ENCODE results near the gene ENGASE.
"Not testable (repeated sequence)": the region's sequence is repeated elsewhere in the genome, so short reads cannot be mapped to it uniquely, and the experiment has no call there.

The ENGASE gene

DNA sequence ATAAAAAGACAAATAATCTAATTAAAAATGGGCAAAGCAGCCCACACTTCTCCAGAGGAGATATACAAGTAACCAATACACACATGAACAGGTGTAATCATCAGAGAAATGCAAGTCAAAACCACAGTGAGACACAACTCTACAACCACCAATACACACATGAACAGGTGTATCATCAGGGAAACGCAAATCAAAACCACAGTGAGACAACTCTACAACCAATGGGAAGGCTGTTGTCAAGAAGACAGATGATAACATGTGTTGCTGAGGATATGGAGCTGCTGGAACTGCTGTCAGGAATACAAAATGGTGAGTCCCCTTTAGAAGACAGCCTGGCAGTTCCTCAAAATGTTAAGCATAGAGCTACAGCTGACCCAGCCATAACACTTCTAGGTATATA lies 22.5 kb upstream of the ENGASE start:
- no peak for DNase-seq (ENCODE audit: low read depth)

GRCh38 chr17:79053251-79053925 lies 21.2 kb upstream of the ENGASE start:
- DNase-seq (ENCODE audit: low read depth) = no peak

- no peak for DNase-seq (ENCODE audit: low read depth)
Measured at GRCh38 chr17:79054200-79054960, 20.2 kb upstream of the ENGASE start.

DNA sequence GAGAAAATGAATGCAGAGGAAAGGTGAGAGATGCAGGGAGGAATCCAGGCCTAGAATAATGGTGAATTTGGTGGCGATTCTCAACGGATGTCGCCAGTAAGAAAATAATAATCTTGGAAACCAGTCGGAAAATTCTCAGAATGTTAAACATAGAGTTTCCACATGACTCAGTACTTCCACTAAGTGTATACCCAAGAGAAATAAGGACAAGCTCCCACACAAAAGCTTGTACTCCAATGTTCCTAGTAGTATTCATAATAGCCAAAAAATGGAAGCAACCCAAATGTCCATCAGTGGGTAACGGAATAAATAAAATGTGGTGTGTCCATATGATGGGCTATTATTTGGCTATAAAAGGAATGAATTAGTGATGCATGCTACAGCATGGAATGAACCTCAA lies 19.4 kb upstream of the ENGASE start:
- DNase-seq (ENCODE audit: low read depth) = no peak

DNA sequence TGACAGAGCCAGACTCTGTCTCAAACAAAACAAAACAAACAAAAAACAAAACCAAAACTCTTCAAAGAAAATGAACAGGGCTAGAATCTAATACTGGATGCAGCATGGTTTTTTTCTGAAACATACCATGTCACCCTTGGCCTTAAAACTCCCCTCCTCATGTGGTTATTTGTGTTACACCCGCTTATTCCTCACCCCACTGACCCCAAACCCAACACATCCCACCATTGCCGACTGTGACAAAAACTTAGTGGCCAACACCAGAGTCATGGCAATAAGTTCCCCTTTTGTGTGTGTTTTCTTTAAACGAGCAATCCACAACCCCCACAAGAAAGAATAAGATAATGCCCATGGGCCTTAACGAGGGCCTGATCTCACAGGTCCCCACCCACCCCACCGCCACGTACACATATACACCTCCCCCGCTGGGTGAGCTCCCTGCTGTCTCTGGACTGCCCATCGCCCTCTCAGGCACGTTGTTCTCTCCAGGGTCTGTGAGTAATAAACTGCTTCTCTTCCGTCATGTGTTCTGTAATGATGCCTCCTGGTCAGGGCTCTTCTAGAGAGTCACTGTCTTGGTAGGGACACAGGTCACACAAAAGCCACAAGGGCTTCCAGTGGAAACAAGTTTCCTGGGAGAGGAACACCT lies 16.8 kb upstream of the ENGASE start:
- no peak for DNase-seq (ENCODE audit: low read depth)

DNA sequence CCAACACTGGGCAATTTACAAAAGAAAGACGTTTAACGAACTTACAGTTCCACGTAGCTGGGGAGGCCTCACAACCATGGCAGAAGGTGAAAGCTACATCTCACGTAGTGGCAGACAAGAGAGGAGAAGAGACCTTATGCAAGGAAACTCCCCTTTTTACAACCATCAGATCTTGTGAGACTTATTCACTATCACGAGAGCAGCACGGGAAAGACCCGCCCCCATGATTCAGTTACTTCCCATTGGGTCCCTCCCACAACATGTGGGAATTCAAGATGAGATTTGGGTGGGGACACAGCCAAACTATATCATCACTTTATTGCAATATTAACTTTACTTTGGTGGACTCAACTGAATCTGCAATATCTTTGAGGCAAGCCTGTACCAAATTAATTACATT lies 11.9 kb upstream of the ENGASE start:
- no peak for DNase-seq (ENCODE audit: low read depth)

DNA sequence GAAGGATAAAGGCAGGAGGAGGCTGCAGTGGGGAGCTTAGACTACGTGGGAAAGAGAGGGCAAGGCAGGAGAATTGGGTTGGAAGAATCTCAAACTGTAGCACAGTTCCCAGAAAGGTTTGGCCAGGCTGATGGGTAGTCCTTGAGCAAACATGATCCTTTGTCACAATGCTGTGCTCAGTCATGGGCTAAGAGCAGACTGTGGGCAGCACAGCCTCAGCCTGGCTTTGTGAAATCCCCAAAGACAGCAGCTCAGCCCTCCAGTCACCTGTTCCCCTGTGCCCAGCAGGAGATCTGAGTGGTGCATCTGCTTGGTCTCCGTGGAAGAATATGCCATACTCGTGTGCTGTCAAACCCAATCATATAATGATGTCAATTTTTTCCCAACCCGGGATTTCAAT lies 10.6 kb upstream of the ENGASE start:
- DNase-seq (ENCODE audit: low read depth) = no peak

DNA sequence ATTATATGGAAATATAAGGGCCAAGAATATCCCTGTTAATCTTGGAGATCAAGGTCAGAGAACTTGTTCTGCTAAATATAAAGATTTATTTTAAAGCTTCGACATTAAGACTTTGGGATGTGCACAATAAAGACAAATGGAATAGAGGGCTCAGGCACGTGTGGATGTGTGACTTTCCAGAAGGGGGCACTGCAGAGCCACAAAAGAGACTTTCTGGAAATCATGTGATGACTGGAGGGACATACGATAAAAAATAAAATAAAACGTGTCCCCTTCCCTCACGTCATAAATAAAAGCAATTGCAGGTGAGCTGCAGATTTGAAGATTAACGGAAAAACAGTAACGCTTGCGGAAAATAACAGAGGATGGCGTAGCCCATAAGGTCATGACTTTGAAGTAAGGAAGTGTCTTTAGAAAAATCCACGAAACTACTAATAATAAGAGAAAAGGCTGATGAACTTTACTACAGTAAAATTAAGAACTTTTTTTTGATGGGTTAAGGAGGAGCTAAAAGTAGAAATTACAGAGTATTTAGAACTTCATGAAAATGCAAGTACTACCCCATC lies 9.4 kb upstream of the ENGASE start:
- DNase-seq (ENCODE audit: low read depth) = peak; percentile 43

DNA sequence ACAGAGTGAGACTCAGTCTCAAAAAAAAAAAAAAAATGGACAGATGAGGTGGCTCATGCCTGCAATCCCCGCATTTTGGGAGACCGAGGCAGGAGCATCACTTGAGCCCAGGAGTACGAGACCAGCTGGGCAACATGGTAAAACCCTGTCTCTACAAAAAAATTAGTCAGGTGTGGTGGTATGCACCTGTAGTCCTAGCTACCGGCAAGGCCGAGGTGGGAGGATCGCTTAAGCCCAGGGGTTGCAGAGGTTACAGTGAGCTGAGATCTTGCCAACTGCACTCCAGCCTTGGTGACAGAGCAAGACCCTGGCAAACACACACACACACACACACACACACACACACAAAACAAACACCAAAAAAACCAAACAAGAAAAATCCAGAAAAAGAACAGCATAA lies 7.7 kb upstream of the ENGASE start:
- DNase-seq (ENCODE audit: low read depth) = no peak

- DNase-seq (ENCODE audit: low read depth) = no peak
Measured at GRCh38 chr17:79070266-79070880, 4.3 kb upstream of the ENGASE start.

DNA sequence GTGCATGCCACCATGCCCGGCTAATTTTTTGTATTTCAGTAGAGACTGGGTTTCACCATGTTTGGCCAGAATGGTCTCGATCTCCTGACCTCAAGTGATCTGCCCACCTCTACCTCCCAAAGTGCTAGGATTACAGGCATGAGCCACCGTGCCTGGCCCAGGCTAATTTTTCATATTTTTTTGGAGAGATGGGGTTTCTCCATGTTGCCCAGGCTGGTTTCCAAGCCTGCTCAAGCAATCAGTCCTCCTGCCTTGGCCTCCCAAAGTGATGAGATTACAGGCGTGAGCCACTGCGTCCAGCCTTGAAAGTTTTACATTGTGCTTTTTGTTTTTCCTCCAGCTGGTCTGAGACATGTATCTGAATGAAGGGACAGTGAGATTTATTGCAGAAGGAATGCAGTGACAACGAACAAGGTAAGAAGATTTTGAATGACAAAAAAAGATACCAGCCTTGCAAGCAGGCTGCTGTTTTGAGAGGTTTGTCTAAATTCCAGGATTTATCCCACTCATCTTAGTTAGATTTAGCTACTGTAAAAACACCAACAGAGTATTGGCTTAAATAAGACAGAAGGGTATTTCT lies 3.4 kb upstream of the ENGASE start:
- no peak for DNase-seq (ENCODE audit: low read depth)

DNA sequence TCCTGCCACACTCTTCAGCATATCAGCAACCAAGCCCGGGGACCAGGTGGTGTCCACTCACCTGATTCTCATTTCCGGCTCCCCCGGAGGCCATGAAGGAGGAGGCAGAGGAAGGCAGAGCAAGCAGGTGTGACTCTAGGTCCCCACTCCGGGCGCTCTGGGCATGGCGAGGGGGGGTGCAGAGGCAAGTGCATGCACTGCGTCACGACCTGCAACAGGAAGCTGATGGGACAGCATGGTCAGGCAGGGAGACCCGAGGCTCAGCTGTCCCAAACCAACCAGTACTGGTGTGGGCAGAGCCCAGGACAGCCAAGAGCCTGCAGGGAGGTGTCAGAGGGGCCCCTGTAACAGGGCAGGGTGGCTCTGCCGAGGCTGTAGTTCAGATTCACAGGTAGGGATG lies 2.1 kb upstream of the ENGASE start:
- no peak for DNase-seq (ENCODE audit: low read depth)

DNA sequence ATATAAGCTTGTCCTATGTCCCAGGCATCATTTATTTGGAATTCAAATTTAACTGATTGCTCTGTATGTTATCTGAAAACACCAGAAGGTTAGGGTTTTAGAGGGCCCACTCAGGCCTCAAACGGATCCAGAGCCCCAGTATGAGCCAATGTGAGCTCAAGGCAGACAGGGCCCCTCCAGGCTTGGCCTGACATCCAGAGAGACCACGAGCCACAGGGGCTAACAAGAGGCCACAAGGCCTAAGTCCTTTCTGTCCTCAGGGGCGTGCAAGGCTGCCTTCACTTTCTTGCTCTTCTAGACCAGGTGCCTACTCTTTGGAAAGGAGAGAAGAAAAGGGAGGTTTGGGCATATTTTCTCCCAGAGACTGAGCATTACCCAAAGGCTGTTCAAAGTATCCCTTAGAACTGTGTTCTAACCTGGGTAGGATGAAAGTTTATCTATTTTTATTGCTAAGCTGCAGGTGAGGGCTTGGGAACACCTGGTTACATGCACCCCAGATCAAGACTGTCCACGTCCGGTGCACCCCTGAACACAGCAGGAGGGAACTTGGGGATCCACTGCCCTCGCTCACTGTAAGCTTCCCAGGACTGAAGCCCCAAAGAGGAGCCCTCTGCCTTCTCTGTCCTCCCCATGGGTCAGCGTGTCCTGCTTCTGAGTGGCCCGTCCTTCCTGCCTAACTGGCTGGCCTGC lies 1.5 kb upstream of the ENGASE start:
- no peak for DNase-seq (ENCODE audit: low read depth)

DNA sequence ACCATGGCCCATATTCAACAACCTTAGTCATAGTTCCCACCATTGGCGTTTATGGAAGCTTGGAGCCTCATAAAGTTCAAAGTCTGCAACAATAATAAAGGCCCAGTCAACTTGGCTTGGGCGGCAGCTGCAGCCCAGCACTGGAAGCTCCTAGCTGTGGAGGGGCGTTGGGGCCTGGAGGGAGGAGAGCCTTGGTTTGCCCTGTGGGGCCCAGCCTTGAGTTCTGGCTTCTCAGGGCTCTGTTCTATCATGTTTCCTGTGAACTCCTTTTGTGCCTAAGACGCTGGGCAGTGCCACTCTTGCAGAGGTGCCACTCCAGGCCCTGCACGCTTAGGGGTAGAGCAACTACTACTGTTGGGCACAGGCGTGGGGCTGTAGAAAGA lies 927 bp upstream of the ENGASE start:
- DNase-seq (ENCODE audit: low read depth) = no peak

DNA sequence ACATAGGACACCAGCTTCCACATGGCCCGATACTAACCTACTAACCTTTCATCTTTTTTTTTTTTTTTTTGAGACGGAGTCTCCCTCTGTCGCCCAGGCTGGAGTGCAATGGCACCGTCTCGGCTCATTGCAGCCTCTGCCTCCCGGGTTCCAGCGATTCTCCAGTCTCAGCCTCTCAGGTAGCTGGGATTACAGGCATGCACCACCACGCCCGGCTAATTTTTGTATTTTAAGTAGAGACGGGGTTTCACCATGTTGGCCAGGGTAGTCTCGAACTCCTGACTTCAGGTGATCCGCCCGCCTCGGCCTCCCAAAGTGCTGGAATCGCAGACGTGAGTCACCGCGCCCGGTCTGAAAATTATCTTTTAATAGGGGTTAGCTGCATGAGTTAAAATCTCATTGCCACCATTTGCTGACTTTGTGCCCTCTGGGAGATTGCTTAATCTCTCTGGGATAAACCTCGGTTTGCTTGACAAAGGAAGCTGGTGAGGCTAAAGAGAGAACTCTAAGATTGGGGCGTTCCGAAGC lies 439 bp upstream of the ENGASE start:
- DNase-seq (ENCODE audit: low read depth) = not testable (repeated sequence)

DNA sequence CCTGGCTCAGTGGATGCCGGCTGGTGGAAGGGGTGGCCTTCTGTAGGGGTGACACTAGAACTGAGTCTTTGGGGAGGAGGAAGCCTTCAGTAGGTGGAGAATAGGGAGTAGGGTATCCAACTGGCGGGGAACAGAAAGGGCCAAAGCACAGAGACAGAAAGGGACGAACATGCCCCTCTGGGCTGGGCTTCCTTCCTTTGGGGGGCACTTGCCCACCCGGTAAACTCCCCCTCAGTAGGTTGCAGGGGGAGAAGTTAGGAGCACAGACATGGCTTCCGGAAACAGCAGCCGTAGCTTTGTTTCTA lies 774 bp downstream of the ENGASE start:
- DNase-seq (ENCODE audit: low read depth) = no peak

DNA sequence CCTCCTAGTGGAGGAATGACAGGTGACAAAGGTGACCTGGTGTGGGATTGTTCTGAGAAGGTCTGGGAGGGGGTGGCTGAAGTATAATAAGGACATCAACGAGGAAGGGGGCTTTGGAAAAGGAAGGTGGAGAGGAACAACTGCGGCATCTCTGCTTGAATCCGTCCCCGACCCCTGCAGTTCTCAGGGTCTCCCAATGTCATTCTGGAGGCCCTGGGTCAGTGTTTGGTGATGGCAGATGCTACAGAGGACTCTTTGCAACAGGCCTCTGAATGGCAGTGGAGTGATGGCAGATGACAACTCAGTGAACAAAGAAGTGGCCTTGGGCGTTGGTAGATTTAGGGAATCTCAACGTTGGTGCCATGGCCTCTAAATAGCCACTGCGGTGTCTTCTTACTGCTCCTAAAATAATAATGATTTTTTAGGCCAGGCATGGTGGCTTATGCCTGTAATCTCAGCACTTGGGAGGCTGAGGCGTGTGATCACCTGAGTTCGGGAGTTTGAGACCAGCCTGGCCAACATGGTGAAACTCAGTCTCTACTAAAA lies 1.3 kb downstream of the ENGASE start:
- no peak for DNase-seq (ENCODE audit: low read depth)

GRCh38 chr17:79077587-79077986 lies 3.0 kb downstream of the ENGASE start:
- DNase-seq (ENCODE audit: low read depth) = no peak

DNA sequence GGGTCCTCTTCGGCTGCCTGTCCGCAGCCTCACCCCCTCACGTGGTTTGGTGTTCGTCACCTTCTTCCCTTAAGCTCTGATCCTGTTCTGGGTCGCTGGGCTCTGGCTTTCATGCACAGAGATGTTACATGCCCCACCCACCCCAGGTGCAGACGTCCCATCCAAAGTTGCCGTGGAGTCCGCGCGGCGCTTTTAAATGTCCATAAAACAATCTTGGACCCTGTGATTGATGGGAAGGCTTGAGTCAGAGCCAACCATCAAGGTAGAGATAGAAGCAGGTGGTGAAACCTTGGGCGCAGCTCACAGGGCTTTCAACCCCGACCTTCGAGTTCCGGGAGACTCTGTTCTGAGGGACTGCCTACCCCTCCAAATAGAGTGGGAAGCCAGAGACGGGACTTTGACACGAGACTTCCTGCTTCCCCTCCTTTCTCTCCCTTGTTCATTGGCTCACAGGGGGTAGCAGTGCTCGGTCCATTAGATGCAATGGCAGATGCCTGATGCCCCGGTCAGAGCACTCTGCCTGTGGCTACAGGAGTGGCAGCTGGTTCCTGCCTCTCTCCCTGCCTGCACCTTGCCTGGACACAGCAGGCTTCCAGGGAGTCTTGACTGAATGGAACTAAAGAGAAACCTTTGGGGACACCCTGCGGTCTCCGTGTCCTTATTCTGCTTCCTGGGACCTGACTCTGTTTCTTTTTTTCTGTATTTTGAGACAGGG lies 4.0 kb downstream of the ENGASE start:
- DNase-seq (ENCODE audit: low read depth) = no peak

- DNase-seq (ENCODE audit: low read depth) = no peak
Measured at GRCh38 chr17:79079421-79080200, 5.0 kb downstream of the ENGASE start.

All from activated T-cell treated with anti-CD3 and anti-CD28 coated beads for 24 hours (primary cell).